Measurements from ENCODE around the gene ARPC2. TPM values are rescaled to one million over a fixed set of nuclear protein-coding genes. Genes with fewer than 3 reads are reported as not detected.
A peak's percentile ranks its signal among the peaks of the same experiment; 100 is the strongest.

Gene ARPC2
- total and polyA plus RNA-seq, 2 of the 13 experiments (the other 11 are each of a cell fraction or from before 2014, with no cell fraction given), result 168 to 303 TPM

DNA sequence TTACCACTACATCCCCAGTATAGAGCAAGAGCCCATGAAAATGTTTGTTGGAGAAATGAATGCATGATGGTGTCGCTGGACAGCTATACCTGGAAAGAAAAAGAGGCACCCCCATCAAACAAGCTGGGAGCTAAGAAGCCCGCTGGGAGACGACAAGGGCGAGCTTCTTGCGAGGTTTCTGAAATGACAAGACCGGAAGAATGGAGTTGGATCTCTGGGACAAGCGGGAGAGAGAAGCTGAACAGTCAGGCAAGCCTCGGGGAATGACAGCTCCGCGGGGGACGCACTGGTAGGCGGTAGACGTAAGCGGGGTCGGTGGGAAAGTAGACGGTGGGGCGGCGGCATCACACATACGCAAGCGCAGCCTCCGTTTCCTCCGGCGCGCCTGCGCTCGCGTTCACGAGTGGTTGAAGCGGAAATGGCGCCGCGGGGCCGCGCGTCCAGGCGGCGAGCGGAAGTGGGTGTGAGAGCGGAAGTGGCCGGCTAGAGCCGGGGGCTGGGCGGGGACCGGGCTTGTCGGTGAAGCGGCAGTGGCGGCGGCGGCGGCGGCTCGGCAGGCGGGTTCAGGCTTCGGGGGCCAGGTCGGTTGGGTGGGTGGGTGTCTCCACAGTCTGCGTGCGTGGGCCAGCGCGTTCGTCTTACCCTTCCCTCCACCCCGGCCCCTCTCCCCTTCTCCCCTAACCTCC lies at the start of gene ARPC2 (continued):
- TF ChIP-seq ZBTB20 (CRISPR knock-in tag; IDR thresholded peaks at IDR 0.05; ENCODE audit: borderline replicate concordance, low read depth) (no peak), ZNF337 (CRISPR knock-in tag; IDR thresholded peaks at IDR 0.05; ENCODE audit: borderline replicate concordance, low read depth) (no peak), ZNF790 (CRISPR knock-in tag; IDR thresholded peaks at IDR 0.05; ENCODE audit: borderline replicate concordance) (peak; percentile 77; the same call in 1 of the 2 replicates), ZNF20 (CRISPR knock-in tag; IDR thresholded peaks at IDR 0.05) (peak; percentile 64; the same call in 1 of the 2 replicates), ZNF33A (CRISPR knock-in tag; IDR thresholded peaks at IDR 0.05; ENCODE audit: borderline replicate concordance) (no peak), ZNF235 (CRISPR knock-in tag; IDR thresholded peaks at IDR 0.05; ENCODE audit: borderline replicate concordance) (0 out of 2 replicates have a peak, but pooled peaks have one; percentile 34), ZFAT (CRISPR knock-in tag; conservative IDR thresholded peaks at IDR 0.05) (no peak), ZNF207 (IDR thresholded peaks at IDR 0.05; ENCODE audit: borderline replicate concordance) (no peak), GFI1 (CRISPR knock-in tag; IDR thresholded peaks at IDR 0.05; ENCODE audit: borderline replicate concordance) (0 out of 2 replicates have a peak, but pooled peaks have one; percentile 13), ZNF460 (CRISPR knock-in tag; IDR thresholded peaks at IDR 0.05; ENCODE audit: borderline replicate concordance) (no peak; the same call in 1 of the 2 replicates), RAD51 (IDR thresholded peaks at IDR 0.05; ENCODE audit: borderline replicate concordance) (no peak), ZNF260 (CRISPR knock-in tag; IDR thresholded peaks at IDR 0.05; ENCODE audit: borderline replicate concordance, low read depth) (no peak), RBM22 (optimal IDR thresholded peaks at IDR 0.05; ENCODE audit: low read length) (no peak), KAT7 (CRISPR knock-in tag; IDR thresholded peaks at IDR 0.05; ENCODE audit: borderline replicate concordance) (peak; percentile 92; the same call in 1 of the 2 replicates), ZKSCAN8 (CRISPR knock-in tag; IDR thresholded peaks at IDR 0.05; ENCODE audit: borderline replicate concordance) (0 out of 2 replicates have a peak, but pooled peaks have one; percentile 46), RAD21 (CRISPR knock-in tag; IDR thresholded peaks at IDR 0.05) (peak; percentile 17; the same call in 1 of the 2 replicates), ZNF44 (CRISPR knock-in tag; IDR thresholded peaks at IDR 0.05) (peak; percentile 48; the same call in 1 of the 2 replicates), TRIM24 (CRISPR knock-in tag; IDR thresholded peaks at IDR 0.05) (no peak), GABPA (IDR thresholded peaks at IDR 0.05; ENCODE audit: low read depth, low read length) (peak; percentile 97), GABPA (CRISPR knock-in tag; IDR thresholded peaks at IDR 0.05; ENCODE audit: low read depth) (peak; percentile 91), ZNF772 (CRISPR knock-in tag; IDR thresholded peaks at IDR 0.05) (peak; percentile 2; the same call in 1 of the 2 replicates)
- TF ChIP-seq, protein P1, sequence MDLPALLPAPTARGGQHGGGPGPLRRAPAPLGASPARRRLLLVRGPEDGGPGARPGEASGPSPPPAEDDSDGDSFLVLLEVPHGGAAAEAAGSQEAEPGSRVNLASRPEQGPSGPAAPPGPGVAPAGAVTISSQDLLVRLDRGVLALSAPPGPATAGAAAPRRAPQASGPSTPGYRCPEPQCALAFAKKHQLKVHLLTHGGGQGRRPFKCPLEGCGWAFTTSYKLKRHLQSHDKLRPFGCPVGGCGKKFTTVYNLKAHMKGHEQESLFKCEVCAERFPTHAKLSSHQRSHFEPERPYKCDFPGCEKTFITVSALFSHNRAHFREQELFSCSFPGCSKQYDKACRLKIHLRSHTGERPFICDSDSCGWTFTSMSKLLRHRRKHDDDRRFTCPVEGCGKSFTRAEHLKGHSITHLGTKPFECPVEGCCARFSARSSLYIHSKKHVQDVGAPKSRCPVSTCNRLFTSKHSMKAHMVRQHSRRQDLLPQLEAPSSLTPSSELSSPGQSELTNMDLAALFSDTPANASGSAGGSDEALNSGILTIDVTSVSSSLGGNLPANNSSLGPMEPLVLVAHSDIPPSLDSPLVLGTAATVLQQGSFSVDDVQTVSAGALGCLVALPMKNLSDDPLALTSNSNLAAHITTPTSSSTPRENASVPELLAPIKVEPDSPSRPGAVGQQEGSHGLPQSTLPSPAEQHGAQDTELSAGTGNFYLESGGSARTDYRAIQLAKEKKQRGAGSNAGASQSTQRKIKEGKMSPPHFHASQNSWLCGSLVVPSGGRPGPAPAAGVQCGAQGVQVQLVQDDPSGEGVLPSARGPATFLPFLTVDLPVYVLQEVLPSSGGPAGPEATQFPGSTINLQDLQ (CRISPR knock-in tag; IDR thresholded peaks at IDR 0.05), result no peak
- TF ChIP-seq, protein P2, sequence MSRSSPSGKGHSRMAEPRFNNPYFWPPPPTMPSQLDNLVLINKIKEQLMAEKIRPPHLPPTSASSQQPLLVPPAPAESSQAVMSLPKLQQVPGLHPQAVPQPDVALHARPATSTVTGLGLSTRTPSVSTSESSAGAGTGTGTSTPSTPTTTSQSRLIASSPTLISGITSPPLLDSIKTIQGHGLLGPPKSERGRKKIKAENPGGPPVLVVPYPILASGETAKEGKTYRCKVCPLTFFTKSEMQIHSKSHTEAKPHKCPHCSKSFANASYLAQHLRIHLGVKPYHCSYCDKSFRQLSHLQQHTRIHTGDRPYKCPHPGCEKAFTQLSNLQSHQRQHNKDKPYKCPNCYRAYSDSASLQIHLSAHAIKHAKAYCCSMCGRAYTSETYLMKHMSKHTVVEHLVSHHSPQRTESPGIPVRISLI (CRISPR knock-in tag; IDR thresholded peaks at IDR 0.05; ENCODE audit: borderline replicate concordance), result peak; percentile 50; the same call in 1 of the 2 replicates
- TF ChIP-seq, protein P3, sequence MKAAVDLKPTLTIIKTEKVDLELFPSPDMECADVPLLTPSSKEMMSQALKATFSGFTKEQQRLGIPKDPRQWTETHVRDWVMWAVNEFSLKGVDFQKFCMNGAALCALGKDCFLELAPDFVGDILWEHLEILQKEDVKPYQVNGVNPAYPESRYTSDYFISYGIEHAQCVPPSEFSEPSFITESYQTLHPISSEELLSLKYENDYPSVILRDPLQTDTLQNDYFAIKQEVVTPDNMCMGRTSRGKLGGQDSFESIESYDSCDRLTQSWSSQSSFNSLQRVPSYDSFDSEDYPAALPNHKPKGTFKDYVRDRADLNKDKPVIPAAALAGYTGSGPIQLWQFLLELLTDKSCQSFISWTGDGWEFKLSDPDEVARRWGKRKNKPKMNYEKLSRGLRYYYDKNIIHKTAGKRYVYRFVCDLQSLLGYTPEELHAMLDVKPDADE (CRISPR knock-in tag; IDR thresholded peaks at IDR 0.05), result 0 out of 2 replicates have a peak, but pooled peaks have one; percentile 51
